ENCODE measurements around the gene WNT11. TPM values are rescaled to one million over a fixed set of nuclear protein-coding genes. Genes with fewer than 3 reads are reported as not detected.

The WNT11 gene
- total and polyA plus RNA-seq, 2 experiments from 2014 or later: not detected

DNA sequence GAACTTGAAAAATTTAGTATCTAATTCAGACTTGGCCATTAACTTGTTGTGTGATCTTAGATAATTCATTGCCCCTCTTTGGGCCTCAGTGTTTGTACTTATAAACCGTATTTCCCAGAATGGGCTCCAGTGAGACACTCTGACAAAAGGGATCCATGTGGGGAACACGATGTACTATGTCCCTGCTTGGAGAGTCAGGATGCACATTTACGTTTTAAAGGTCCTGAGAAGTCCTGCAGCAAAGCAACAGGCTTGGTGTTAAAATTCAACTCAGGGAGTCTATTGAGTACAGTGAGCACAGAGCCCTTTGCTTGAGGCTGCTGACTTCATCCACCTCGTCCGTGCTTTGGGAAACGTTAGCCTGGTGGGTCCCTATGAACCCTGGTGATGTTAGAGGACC lies 9.0 kb downstream of the WNT11 start:
- in situ Hi-C loops (cut with MboI): no loop called here
- WGBS, 2 experiments (ENCODE audit: low coverage in 1 of 2, low lambda C conversion rate in 2 of 2, missing lambda C conversion rate in 2 of 2): 68 to 77% methylated on average over 6 of the region's 6 CpGs

DNA sequence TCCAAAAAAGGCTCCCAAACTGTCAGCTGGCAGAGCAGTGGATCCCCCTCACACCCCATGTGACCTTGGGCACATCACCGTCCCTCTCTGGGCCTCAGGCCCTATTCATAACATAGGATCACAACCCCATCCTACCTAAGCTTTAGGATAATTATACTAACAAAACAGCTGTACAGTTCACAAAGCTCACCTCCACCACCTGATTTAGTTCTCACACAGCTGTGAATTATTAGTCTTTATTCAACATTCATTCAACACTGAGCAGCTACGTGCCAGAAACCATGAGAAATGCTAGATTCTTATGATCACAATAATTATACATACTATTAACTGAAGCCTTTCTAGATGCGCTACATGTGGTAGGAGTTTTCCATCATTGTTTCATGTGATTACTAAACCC lies 9.5 kb downstream of the WNT11 start:
- in situ Hi-C loops (cut with MboI): no loop called here
- Histone ChIP-seq H3K36me3 (ENCODE audit: low read depth) (no peaks in the 10 kb centered on the region), H3K79me2 (ENCODE audit: insufficient read depth) (no peaks in the 10 kb centered on the region), H4K20me1 (ENCODE audit: insufficient read depth) (no peaks in the 10 kb centered on the region), H2AFZ (no peak overlapping the region), H3K27me3 (replicated peaks; ENCODE audit: insufficient read depth) (no peaks in the 10 kb centered on the region), H3F3A (ENCODE audit: insufficient read depth) (no peaks in the 10 kb centered on the region), H3K4me3 (no peak overlapping the region), H3K4me1 (ENCODE audit: insufficient read depth) (no peaks in the 10 kb centered on the region), H3K27ac (no peak overlapping the region), H3K9me3 (ENCODE audit: low read depth) (no peaks in the 10 kb centered on the region), H3K9me2 (ENCODE audit: insufficient read depth) (no peaks in the 10 kb centered on the region), H3K4me2 (ENCODE audit: unreplicated experiment) (no peak overlapping the region), H3K9ac (no peak overlapping the region)
- 68 to 76% methylated on average over 3 of the region's 3 CpGs for WGBS, 2 experiments (ENCODE audit: low coverage in 1 of 2, low lambda C conversion rate in 2 of 2, missing lambda C conversion rate in 2 of 2)
- DNase-seq: no peak
- TF ChIP-seq EZH2phosphoT487 (IDR thresholded peaks at IDR 0.05; ENCODE audit: insufficient read depth, low read depth) (no peak), EZH2 (IDR thresholded peaks at IDR 0.05; ENCODE audit: insufficient read depth, poor library complexity, severe bottlenecking) (no peak)

More for the DNA sequence above, 9.0 kb downstream of the WNT11 start:
- no peaks in the 10 kb centered on the region for H3K9me2 ChIP-seq (ENCODE audit: insufficient read depth)
- no peaks in the 10 kb centered on the region for H3K4me1 ChIP-seq (ENCODE audit: insufficient read depth)
- H3K79me2 ChIP-seq (ENCODE audit: insufficient read depth): no peaks in the 10 kb centered on the region
- no peak overlapping the region for H2AFZ ChIP-seq
- no peaks in the 10 kb centered on the region for H3K9me3 ChIP-seq (ENCODE audit: low read depth)
- H3K4me3 ChIP-seq: no peak overlapping the region
- no peak overlapping the region for H3K9ac ChIP-seq
- H3K27me3 ChIP-seq (replicated peaks; ENCODE audit: insufficient read depth): no peaks in the 10 kb centered on the region
- TF ChIP-seq EZH2phosphoT487 (IDR thresholded peaks at IDR 0.05; ENCODE audit: insufficient read depth, low read depth) (no peak), EZH2 (IDR thresholded peaks at IDR 0.05; ENCODE audit: insufficient read depth, poor library complexity, severe bottlenecking) (no peak)
- no peak for DNase-seq
- no peak overlapping the region for H3K27ac ChIP-seq
- H3F3A ChIP-seq (ENCODE audit: insufficient read depth): no peaks in the 10 kb centered on the region
- H3K36me3 ChIP-seq (ENCODE audit: low read depth): no peaks in the 10 kb centered on the region
- no peak overlapping the region for H3K4me2 ChIP-seq (ENCODE audit: unreplicated experiment)
- H4K20me1 ChIP-seq (ENCODE audit: insufficient read depth): no peaks in the 10 kb centered on the region

DNA sequence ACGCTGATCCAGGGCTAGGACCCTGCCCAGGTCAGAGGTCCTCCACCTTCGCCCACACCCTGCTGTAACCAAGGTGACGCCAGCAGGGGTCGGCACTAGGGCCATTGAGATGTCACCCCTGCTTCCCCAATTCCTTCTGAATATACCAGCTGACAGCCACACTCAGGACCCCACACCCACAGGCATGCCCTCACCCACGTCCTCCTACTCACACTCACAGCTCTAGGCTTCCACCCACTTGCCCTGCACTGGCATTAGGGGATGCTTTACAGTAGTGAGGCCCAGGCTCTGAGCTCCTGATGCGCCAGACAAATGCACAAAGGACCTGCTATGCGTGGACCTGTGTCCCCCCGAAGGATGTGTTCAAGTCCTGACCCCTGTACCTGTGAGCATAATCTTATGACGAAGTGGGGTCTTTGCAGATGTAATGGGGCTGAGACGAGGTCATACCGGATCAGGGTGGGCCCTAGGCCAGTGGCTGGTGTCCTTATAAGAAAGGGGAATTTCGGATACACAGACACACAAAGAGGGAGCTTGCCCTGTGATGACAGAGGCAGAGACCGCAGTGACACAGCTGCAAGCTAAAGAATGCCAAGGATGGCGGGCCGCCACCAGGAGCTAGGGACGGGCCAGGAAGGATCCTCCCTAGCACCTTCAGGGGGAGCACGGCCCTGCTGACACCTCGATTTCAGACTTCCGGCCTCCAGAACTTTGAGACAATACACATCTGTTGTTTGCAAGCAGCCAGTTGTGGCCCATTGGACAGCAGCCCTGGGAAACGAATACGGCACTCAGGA lies 11.2 kb downstream of the WNT11 start:
- H3K79me2 ChIP-seq (ENCODE audit: insufficient read depth): no peaks in the 10 kb centered on the region
- in situ Hi-C loops (cut with MboI): no loop called here
- H3K9me3 ChIP-seq (ENCODE audit: low read depth): no peaks in the 10 kb centered on the region
- H3K4me3 ChIP-seq: no peak overlapping the region
- no peak overlapping the region for H2AFZ ChIP-seq
- no peaks in the 10 kb centered on the region for H4K20me1 ChIP-seq (ENCODE audit: insufficient read depth)
- 40 to 41% methylated on average over 21 of the region's 21 CpGs for WGBS, 2 experiments (ENCODE audit: low coverage in 1 of 2, low lambda C conversion rate in 2 of 2, missing lambda C conversion rate in 2 of 2)
- H3K36me3 ChIP-seq (ENCODE audit: low read depth): no peaks in the 10 kb centered on the region
- H3K4me1 ChIP-seq (ENCODE audit: insufficient read depth): no peaks in the 10 kb centered on the region
- no peaks in the 10 kb centered on the region for H3K27me3 ChIP-seq (replicated peaks; ENCODE audit: insufficient read depth)
- DNase-seq: peak; percentile 60
- TF ChIP-seq EZH2 (IDR thresholded peaks at IDR 0.05; ENCODE audit: insufficient read depth, poor library complexity, severe bottlenecking) (no peak), EZH2phosphoT487 (IDR thresholded peaks at IDR 0.05; ENCODE audit: insufficient read depth, low read depth) (no peak)
- no peak overlapping the region for H3K9ac ChIP-seq
- no peaks in the 10 kb centered on the region for H3K9me2 ChIP-seq (ENCODE audit: insufficient read depth)
- H3K27ac ChIP-seq: no peak overlapping the region
- no peaks in the 10 kb centered on the region for H3F3A ChIP-seq (ENCODE audit: insufficient read depth)
- no peak overlapping the region for H3K4me2 ChIP-seq (ENCODE audit: unreplicated experiment)

DNA sequence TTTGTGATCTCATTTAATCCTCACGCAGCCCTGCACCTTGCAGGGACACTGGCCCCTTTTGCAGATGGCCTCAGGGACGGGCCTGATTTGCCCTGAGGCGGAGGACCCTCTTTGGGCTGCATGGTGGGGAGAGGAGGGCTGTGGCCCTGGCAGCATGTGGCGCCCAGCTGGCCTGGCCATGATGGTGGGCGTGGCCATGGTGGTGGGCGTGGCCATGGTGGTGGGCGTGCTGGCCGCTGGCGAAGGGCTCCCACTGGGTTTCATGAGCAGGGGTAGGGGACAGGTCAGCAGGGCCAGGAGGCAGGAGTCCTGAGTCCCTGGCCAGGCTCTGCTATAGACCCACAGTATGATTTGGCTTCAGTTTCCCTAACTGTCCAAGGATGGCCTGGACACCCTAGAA lies 13.1 kb downstream of the WNT11 start:
- Histone ChIP-seq H3K4me2 (ENCODE audit: unreplicated experiment) (no peak overlapping the region), H3K9me3 (ENCODE audit: low read depth) (no peaks in the 10 kb centered on the region), H4K20me1 (ENCODE audit: insufficient read depth) (no peaks in the 10 kb centered on the region), H3K4me3 (no peak overlapping the region), H3K27me3 (replicated peaks; ENCODE audit: insufficient read depth) (no peaks in the 10 kb centered on the region), H2AFZ (no peak overlapping the region), H3K27ac (no peak overlapping the region), H3K79me2 (ENCODE audit: insufficient read depth) (no peaks in the 10 kb centered on the region), H3K36me3 (ENCODE audit: low read depth) (no peaks in the 10 kb centered on the region), H3K4me1 (ENCODE audit: insufficient read depth) (no peaks in the 10 kb centered on the region), H3F3A (ENCODE audit: insufficient read depth) (no peaks in the 10 kb centered on the region), H3K9ac (no peak overlapping the region), H3K9me2 (ENCODE audit: insufficient read depth) (no peaks in the 10 kb centered on the region)
- TF ChIP-seq EZH2phosphoT487 (IDR thresholded peaks at IDR 0.05; ENCODE audit: insufficient read depth, low read depth): no peak
- 61 to 66% methylated on average over 9 of the region's 9 CpGs for WGBS, 2 experiments (ENCODE audit: low coverage in 1 of 2, low lambda C conversion rate in 2 of 2, missing lambda C conversion rate in 2 of 2)
- DNase-seq: no peak
- in situ Hi-C loops (cut with MboI): no loop called here

All from GM23248 (cell line).